Inferior parietal cortex (tissue), 1 donor: ENCODE results near the gene RBCK1.
"Not testable (repeated sequence)": the region's sequence is repeated elsewhere in the genome, so short reads cannot be mapped to it uniquely, and the experiment has no call there.

Source experiments
- DNase-seq: peaks from one replicate; pipeline ENCODE4 v3.0.0-alpha.2; 2016; ENCODE audit errors: extremely low spot score

Gene RBCK1

DNA sequence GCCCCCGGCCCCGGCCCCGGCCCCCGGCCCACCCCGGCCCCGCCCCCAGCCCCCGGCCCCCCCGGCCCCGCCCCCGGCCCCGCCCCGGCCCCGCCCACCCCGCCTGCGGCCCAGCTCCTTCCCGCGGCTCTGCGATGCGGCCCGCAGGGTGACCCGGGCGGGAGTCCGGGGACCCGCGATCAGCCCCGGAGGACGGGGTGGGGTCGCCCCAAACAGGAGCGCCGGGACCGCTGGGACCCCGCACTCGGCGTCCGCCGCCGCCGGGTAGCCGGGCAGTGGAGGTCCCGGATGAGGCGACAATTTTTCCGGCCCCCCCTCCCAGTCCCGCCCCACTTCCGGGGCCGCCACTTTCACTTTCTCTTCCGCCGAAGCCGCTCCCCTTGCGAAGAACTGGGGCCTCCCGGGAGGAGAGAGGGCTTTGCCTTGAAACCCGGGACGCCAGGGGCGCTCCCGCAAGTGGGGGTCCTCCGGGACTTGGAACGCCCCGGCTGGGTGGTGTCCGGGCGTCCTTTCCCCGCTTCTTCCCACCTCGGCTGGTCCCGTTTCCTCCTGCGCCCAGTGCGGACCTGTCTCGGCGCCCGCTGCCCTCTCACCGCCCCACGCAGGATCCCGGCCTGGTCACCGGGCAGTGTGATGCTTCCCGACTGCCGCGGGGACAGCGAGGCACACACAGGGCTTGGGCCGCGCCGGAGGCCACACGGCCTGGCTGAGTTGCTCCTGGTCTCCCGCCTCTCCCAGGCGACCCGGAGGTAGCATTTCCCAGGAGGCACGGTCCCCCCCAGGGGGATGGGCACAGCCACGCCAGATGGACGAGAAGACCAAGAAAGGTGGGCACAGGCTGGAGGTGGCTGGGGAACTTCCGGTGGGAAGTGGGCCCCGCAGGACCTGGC lies at the start of gene RBCK1:
Gene RBCK1, plus strand, starts transcription at position 347 of the 890 bp plus-strand sequence. Its CDS starts 459 bp downstream, at position 806.
- peak; percentile 79 for DNase-seq

DNA sequence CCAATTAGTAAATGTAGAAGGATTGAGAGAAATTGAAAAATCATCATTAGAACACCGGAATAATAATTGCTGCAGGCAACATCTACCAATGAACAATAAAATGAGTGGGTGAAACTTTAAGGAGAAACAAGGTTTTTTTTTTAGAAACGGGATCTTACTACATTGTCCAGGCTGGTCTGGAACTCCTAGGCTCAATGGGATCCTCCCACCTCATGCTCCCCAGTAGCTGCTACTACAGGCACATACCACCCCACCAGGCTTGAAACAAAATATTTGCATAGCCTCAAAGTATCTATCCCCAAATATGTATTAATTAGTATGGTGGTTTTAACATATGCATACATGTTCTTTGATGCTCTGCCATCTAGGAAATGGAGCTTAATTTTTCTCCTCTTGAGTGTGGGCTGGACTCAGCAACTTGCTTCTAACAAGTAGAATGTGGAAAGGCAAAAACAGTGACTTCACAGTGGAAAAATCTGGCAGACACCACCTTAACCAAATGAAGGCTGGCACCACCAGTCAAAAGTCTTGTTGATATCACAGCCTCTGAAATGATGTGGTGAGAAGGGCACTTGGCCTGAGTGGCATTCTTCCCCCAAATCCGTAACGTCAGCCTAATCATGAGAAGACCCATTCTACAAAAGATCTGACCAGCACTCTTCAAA lies 49.1 kb upstream of the RBCK1 start:
- DNase-seq = no peak

DNA sequence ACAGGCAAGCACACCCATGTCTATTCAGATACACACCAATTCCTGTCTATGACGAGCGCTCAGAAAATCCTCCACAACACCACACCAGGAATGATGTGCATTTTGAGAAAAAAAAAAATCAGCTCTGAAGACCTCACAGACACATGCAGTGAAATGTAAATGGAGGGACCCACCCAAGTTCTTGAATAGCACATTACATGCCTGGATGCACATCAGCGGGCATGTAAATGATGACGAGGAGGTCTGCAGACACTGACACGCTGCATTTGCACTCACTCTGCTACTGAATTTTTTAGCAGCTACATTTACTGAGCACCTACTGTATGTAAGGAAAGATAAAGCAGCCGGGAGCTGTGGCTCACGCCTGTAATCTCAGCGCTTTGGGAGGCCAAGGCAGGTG lies 46.5 kb upstream of the RBCK1 start:
- DNase-seq = no peak

DNA sequence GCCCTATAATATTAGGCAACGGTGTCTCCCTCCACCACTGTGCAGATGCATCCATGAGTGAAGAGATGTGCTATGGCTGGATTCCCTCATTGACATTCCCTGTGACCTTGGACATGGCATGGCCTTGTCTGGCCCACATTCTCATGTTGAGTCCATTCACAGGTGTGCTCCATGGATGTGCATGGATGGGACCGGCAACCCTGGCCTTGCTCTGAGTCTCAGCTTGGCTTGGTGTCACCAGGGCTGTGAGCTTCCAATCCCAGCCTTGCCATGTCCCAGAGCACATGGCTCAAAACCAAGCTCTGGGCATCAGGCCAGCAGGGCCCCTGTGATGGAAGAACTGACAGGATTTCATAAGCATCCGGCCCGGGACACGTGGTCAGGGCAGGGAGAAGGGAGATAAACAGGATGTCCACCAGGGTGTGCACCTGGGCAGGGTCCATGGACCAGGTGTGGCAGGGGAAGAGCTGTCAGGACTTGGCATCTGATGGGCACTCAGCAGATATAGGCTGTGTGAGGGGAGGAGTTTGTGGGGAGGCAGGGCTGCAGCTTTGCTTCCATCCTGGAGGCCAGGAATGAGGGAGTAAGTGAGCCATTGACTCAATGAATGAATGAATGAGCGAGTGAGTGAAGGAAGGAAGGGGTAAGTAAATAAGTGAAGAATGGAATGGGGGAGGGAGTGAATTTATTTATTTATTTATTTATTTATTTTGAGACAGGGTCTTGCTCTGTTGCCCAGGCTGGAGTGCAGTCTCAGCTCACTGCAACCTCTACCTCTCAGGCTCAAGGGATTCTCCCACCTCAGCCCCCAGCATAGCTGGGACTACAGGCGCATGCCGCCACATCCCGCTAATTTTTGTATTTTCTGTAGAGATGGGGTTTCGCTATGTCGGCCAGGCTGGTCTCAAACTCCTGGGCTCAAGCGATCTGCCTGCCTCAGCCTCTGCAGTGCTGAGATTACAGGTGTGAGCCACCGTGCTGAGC lies 45.5 kb upstream of the RBCK1 start:
- DNase-seq = no peak

DNA sequence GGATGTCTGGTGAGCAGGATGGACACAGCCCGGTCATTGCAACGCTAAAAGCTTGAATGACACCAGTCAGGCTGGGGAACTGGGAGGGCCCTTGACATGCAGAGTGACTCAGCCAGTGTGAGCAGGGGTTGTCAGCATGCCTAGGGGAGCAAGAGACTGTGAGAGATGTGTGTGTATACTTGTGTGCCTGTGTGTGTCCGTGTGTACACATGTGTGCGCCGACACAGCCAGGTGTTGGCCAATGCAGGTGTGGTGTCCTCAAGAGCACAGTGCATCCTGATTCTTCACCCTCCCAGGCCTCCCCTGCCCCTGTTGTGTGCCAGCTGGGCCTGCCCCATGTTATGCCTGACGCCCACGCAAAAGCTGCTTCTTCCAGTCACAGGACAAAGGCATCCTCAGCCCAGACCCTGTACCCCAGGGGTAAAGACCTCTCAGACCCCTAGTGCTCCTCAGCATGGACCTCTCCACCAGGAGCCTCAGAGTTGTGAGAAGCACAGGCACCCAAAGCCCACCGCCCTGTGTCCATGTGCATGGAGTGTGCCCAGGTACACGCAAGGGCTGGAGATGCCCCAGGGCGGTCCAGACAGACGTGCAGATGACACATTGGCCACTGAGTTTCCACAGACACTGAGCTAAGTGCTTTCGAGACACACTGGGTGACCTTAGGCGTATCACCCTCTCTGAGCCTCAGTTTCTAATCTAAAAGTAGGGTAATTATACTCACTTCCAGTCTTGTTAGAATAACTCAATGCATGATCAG lies 44.6 kb upstream of the RBCK1 start:
- DNase-seq = no peak

DNA sequence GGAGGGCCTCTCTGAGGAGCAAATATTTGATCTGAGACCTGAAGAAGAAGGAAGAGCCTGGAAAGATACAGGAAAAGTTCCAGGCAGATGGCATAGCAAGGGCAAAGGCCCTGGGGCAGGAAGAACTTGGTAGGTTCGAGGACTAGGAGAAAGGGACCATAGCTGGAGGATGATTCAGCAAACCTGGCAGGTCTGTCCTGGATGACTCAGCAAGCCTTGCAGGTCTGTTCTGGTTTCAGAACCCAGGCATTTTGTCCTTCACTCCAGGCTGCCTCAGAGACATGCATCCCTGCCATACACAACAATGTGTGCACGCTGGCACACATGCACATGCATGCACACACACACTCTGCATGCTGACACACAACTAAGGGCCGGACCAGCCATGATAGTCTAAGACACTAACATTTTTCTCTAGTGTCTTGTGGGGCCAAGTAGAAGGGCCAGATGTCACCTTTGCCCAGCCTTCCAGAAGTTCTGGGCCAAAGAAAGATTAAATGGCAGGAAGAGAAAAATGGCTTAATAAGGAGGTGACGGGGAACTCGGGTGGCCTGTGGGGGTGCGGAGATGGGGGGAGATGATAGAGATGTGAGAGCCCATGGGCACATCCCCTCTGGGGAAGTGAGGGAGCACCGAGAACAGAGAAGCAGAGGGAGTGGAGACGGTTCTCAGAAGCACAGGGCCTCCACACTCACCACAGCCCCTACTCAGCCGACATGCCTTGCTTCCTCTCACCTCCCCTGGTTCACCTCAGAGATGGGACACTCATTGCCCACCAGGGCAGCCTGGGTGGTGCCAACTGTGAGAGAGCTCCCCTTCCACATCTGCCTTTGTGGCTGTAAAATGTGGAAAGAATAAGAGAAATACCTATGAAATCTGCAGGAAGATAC lies 42.9 kb upstream of the RBCK1 start:
- DNase-seq = no peak

DNA sequence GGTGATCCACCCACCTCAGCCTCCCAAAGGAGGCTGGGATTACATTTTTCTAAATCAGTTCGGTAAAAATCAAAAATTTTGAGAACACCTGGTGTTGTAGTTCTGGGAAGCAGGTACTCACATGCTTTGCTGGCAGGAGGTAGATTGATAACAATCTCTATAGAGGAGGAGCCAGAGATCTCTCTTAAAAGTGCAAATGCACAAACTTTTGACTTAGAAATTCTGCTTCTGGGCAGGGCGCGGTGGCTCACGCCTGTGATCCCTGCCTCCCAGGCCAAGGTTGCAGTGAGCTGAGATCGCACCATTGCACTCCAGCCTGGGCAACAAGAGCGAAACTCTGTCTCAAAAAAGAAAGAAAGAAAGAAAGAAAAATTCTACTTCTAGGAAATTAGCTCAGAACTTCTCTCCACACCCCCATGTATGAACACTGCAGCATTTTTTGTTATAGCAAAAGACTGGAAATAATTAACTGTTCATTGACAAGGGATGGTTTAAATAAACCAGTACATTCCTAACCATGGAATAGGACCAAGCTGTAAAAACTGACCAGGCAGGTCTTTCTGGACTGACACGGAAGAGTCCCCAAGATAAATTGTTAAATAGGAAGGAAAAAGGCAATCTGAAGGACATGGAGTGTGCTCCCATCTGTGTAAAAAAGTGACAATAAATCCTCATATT lies 41.9 kb upstream of the RBCK1 start:
- DNase-seq = no peak

DNA sequence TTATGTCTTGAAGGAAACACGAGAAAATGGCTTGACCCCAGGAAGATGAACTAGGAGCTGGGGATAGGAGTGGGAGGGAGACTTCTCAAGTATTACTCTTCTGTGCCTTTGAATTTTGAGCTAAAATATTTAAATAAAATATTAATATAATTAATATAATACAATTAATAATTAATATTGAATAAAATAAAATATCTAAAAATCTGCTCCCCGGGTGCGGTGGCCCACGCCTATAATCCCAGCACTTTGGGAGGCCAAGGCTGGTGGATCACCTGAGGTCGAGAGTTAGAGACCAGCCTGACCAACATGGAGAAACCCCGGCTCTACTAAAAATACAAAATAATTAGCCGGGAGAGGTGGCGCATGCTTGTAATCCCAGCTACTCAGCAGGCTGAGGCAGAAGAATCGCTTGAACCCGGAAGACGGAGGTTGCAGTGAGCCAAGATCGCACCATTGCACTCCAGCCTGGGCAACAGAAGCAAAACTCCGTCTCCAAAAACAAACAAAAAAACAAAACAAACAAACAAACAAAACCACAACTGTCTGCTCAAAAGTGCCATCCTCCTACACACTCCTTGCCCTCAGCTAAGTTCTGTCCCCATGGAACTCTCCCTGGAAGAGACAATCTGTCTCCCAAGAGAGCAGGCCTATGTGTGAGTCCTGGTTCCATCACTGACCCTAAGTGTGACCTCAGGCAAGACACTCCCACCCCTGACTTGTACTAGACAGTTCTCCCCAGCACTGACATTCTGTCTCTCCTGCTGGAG lies 41.2 kb upstream of the RBCK1 start:
- no peak for DNase-seq

DNA sequence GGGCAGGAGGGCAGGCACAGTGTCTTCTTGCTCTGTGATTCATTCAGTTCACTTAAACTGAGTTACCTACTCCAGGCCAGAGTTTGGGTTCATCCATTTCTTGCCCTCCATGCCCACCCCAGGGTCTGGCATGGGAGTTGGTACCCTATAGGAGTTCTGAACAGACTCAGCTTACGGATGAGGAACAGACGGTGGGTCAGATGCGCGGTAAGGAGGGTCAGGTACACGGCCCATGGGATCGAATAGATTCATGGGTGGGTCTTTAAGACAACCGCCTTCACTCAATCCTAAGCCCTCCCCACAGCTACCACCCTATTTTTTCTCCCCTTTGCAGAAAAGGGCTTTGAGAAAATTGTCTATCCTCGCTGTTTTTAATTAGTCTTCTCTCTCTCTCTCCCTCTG lies 40.6 kb upstream of the RBCK1 start:
- DNase-seq = no peak

DNA sequence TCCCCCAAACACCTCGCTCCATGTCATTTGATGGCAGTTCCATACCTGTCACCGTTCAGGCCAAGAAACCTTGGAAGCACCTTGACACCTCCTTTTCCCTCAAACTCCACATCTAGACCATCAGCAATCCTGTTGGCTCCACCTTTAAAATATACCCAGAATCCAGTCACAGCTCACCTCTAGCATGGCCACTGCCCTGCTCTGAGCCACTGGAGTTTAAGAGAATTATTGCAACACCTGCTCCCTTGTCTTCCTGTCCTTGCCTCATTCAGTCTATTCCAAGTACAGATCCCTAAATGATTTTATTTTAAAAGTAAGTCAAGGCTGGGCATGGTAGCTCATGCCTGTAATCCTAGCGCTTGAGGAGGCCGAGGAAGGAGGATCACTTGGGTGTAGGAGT lies 39.2 kb upstream of the RBCK1 start:
- DNase-seq = no peak

DNA sequence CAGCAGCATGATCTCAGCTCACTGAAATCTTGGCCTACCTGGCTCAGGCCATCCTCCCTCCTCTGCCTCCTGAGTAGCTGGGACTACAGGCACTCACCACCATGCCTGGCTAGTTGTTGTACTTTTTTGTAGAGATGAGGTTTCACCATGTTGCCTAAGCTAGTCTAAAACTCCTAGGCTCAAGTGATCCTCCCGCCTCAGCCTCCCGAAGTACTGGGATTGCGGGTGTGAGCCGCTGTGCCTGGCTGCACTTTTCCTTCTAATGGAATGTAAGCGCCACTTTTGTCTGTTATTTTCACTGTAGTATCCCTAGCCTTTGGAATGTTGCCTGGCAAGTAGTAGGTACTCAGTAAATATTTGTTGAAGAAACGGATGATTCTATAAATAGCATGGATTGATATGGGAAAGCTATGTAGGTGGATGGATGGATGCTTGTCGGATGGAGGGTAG lies 37.9 kb upstream of the RBCK1 start:
- DNase-seq = no peak

DNA sequence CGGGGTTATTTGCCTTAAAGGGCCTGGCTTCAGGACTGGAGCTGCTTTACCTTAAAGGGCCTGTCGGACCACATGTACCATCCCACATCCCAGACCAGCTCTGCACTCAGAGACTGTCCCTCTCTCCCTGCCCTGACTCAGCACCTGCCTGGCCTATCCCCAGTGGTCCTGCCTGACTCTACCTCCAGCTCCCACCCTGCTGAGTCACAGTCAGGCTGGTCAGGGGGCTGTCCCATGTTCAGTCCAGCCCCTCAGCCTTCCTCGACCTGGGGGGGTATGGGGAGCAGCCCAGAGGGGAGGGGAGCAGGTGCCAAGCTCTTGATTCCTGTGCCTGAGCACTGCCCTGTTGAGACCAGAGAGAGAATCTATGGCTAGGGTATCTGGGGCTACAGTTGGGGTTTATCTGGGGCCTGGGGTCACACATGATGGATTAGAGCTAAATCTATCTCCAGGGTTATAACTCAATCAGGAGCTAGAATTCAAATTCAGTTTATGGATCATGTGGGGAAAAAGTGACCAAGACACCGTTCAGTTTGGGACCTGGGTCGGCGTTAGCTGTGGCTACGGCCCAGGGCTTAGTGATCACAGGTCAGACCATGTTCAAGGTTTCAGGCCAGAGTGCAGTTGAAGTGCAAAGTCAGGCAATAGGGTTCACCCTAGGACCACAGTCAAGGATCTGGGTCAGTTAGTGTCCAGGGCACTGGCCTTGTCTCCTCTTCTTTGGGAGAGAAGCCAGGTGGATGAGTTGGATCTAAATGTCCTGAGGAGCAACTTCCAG lies 36.9 kb upstream of the RBCK1 start:
- no peak for DNase-seq

DNA sequence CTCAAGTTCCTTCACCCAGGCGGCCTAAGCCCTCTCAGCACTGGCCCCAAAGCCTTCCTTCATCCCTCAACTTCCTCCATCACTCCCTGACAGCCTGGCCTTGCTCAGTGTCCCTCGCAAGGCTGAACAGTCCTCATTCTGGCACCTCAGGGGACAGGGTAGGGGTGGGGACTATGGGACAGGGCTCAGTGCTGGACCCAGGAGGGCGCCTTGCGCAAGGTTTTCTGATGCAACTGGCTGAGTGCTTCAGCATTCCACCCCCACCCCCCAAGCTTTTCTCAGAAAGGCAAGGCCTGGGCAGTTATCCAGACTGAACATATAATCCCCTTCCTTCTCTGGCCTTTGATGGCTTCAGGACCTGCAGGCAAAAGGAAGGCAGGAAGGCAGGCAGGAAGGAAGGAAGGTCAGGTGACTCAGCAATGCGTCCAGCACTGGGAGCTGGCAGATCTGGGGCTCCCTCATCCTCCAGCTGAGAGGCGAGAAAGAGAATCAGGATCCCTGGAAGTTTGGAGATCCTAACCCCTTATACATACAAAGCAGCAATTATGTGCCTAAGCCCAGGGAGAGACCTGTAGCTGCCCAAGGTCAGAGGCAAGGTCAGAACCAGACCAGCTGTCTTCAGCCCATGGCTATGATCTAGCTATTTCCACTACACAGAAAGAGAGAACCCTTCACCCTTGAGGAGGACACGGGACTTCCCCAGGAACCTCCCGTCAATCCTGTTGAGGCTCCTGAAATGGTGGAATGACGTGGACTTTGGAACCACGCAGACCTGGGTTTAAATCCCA lies 36.1 kb upstream of the RBCK1 start:
- DNase-seq = no peak

DNA sequence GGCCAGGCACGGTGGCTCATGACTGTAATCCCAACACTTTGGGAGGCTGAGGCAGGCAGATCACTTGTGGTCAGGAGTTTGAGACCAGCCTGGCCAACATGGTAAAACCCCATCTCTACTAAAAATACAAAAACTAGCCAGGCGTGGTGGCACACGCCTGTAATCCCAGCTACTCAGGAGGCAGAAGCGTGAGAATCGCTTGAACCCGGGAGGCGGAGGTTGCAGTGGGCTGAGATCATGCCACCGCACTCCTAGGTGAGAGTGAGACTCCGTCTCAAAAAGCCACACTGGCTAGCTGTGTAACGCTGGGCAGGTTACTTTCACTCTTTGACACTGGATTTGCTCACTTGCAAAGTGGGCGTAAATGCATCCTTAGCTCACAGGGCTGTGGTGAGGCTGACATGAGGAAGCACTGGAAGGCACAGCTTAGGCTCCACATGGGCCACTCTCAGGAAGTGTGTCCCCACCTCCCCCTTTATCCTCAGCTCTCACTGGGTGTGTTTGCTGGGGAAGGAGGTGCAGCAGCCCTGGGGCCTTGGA lies 35.5 kb upstream of the RBCK1 start:
- not testable (repeated sequence) for DNase-seq

DNA sequence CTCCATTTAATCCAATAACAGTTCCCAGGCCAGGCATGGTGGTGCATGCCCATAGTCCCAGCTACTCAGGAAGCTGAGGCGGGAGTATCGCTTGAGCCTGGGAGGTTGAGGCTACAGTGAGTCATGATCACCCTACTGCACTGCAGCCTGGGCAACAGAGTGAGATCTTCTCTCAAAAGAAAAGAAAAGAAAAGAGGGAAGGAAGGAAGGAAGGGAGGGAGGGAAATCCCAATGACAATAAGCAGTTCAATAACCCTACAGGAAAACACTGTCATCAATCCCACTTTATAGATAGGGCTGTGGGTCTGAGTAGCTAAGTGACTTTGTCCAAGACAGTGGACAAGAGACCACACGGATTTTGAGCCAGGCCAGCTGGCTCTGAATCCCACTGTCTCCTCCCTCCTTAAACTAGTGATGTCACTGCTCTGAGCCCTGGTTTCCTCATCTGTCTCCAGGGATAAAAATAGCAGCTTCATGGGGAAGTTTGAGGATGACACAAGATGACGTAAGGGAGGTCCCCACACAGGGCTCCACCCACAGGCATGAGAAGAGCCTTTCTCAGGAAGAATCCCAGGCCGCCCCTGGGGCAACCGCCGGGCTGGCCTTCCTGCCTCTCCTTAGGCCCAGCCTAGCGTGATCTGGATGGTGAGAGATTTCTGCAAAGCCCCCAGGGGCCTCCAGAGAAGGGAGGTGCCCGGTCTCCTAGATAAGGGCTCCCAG lies 34.8 kb upstream of the RBCK1 start:
- DNase-seq = no peak

DNA sequence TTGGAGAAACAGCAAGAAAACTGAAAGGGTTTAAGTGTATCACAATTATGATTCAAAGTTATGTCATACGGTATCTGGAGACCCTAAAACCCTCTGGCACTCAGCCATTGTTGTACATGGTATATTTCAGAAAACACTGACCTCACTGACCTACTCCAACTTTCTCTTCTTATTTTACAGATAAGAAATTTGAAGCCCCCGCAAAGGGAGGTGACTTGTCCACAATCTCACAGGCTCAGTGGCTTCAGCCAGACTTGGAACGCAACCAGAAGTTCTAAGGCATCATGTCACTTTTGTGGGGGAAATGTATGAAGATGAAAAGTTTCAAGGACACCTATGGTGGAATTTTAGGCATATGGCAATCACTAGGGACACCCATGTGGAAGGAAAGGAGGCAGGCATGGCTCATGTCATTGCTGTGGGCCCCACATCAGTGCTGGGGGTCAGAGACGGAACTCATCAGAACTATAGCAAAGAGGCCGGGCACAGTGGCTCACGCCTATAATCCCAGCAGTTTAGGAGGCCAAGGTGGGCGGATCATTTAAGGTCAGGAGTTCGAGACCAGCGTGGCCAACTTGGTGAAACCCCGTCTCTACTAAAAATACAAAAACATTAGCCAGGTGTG lies 32.7 kb upstream of the RBCK1 start:
- DNase-seq = no peak
